Left ventricle myocardium inferior (tissue), 1 donor: ENCODE measurements around the gene ZNF653. TPM values are rescaled to one million over a fixed set of nuclear protein-coding genes. Genes with fewer than 3 reads are reported as not detected.

Source experiments
- DNase-seq: peaks from one replicate; pipeline ENCODE4 v3.0.0-alpha.2; 2020
- H3K27ac ChIP-seq: fragments of 200-600 bp; replicated peaks from 2 replicates; pipeline ENCODE4 v1.8.0; 2021
- H3K27me3 ChIP-seq: fragments of 200-600 bp; 2 replicates; pipeline ENCODE4 v1.8.0; 2021; ENCODE audit warnings: low read depth
- H3K36me3 ChIP-seq: fragments of 200-600 bp; 2 replicates; pipeline ENCODE4 v1.8.0; 2021
- H3K4me1 ChIP-seq: fragments of 200-600 bp; 2 replicates; pipeline ENCODE4 v1.8.0; 2021
- H3K4me3 ChIP-seq: fragments of 200-600 bp; 2 replicates; pipeline ENCODE4 v1.8.0; 2021; ENCODE audit warnings: mild to moderate bottlenecking, moderate library complexity
- H3K9me3 ChIP-seq: fragments of 200-600 bp; replicated peaks from 2 replicates; pipeline ENCODE4 v1.8.0; 2021
- intact Hi-C: fragments of 100-400 bp; cut with micrococcal nuclease; formaldehyde crosslinking; loops from one replicate; pipeline ENCODE4 v1.11.0; 2022
- total RNA-seq: library from RNA; stranded (reverse); fragmentation: NEBNext Ultra II Directional; extraction: Animal tissue kit (Norgen Biotek cat#: 25700); gene quantifications from one replicate; pipeline ENCODE4 v1.2.1, GENCODE V29; 2021
- TF ChIP-seq, protein P1 (sequence below): fragments of 200-600 bp; IDR thresholded peaks from 2 replicates; pipeline ENCODE4 v1.8.0; 2021; ENCODE audit warnings: antibody characterized with exemption, mild to moderate bottlenecking, borderline replicate concordance
- donor health status: DM: no; HTN: yes; CAD: no; lungs with severe emphysema.

ZNF653 gene
- total RNA-seq, 1 donor from 2014 or later, result 4.2 TPM

DNA sequence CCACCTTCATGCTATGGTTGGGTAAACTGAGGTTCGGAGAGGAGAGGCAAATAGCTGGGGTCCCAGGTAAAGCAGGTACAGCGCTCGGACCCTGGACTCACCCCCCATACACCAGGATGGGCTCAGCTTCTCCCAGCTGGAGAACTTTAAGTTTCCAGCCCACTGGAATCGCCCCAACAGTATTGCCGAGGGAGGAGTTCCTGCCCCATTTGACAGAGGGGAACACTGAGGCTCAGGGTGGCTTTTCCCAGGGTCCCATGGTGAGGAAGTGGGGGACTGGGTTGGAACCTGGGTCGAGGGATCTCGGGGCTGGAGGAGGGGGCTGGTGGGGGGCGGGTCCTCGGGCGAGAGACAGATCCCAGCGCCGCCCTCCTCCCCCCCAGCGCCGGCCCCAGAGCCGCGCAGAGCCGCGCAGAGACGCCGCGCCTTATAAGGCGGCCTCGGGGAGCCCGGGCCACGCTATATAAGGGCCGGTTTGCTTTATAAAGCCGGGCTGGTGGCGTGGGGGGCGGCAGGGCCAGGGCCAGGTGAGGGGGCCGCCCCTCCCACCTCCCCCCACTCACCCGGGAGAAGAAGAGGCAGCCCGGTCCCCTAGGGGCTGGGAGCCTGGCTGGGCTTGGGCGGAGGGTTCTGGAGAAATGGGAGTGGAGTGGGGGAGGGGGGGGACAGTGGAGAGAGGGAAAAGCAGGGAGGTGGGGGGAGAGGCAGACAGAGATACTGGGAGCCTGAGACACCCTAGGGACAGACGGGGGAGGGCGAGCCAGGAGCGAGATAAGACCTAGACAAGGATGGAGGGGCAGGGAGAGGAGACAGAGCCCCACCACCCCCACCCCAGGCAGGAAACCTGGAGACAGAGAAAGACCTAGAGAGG, 34.1 kb upstream of the ZNF653 start:
- Histone ChIP-seq H3K27ac (peak overlapping the region; percentile 80), H3K27me3 (peaks cover 18% of the 10 kb centered on the region), H3K36me3 (no peaks in the 10 kb centered on the region), H3K9me3 (no peaks in the 10 kb centered on the region), H3K4me1 (peaks cover 27% of the 10 kb centered on the region), H3K4me3 (peak overlapping the region; percentile 62)
- intact Hi-C loops, result no loop called here
- DNase-seq, result peak; percentile 28
- TF ChIP-seq, protein P1, sequence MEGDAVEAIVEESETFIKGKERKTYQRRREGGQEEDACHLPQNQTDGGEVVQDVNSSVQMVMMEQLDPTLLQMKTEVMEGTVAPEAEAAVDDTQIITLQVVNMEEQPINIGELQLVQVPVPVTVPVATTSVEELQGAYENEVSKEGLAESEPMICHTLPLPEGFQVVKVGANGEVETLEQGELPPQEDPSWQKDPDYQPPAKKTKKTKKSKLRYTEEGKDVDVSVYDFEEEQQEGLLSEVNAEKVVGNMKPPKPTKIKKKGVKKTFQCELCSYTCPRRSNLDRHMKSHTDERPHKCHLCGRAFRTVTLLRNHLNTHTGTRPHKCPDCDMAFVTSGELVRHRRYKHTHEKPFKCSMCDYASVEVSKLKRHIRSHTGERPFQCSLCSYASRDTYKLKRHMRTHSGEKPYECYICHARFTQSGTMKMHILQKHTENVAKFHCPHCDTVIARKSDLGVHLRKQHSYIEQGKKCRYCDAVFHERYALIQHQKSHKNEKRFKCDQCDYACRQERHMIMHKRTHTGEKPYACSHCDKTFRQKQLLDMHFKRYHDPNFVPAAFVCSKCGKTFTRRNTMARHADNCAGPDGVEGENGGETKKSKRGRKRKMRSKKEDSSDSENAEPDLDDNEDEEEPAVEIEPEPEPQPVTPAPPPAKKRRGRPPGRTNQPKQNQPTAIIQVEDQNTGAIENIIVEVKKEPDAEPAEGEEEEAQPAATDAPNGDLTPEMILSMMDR, result no peak

DNA sequence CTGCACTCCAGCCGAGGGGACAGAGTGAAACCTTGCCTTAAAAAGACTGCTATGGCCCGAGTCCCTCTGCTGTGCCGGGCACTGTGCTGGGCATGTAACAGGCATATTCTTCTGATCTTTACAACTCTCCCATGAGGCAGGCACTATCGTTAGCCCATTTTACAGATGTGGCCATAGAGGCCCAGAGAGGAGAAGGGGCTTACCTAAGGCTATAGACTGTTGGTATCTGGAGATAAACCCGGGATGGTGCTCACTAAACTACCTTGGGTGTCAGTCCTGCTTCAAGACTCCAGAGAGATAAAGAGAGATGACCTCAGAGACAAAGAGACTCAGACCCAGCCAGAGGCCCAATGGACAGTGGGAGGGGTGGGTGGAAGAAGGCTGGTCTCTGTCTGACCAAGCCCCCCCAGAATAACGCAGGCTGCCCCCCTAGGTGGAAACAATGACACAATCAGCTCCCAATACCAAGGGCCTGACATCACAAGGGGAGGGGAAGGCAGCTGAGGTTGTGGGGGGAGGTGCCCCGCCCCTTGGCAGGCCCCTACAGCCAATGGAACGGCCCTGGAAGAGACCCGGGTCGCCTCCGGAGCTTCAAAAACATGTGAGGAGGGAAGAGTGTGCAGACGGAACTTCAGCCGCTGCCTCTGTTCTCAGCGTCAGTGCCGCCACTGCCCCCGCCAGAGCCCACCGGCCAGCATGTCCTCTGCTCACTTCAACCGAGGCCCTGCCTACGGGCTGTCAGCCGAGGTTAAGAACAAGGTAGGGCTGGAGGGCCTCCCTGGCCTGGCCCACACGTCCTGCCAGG, 32.8 kb upstream of the ZNF653 start, which contains the start of gene CNN1:
CNN1 (plus strand) TSS at position 620 of the 805 bp plus-strand sequence; CDS start at position 697, 77 bp downstream.
- Histone ChIP-seq H3K36me3 (no peaks in the 10 kb centered on the region), H3K4me3 (peak within 1 kb of the TSS; percentile 62), H3K9me3 (no peaks in the 10 kb centered on the region), H3K27ac (peak within 1 kb of the TSS; percentile 80), H3K27me3 (peaks cover 18% of the 10 kb centered on the region), H3K4me1 (peaks cover 27% of the 10 kb centered on the region)
- intact Hi-C loops, result no loop called here
- DNase-seq, result peak; percentile 66
- TF ChIP-seq, protein P1, result no peak

DNA sequence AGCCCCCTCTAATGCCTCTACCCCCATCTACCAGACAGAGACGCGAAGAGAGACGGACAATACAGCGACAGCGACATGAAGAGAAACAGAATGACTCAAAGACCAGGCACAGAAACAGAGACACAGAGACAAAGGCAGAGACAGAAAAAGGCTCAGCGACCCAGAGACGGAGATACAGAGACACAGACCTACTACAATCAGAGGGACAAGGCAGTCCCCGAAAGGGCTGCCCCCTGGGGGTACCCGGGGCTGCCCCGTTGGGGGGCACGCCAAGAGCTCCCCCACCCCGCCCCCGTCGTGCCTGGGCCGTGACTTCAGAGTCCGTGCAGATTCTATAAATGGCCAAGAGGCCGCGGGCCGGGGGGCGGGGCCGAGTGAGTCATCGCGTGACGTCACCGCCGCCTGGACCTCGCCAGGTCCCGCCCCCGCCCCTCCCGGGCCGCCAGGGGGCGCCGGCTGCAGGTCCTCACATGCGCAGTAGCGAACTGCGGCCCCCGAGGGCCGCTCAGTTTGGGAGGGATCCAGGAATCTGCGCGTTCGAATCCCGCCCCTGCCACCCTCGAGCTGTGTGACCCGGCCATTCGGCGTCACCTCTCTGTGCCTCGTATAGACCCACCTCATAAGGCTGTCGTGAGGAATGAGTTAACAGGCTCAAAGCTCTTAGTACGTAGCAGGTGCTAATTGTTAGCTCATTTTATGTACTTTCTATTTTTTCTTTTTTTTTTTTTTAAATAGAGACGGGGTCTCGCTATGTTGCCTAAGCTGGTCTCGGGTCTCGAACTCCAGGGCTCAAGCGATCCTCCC, 30.4 kb upstream of the ZNF653 start:
- intact Hi-C loops, result no loop called here
- peak; percentile 92 for DNase-seq
- H3K36me3 ChIP-seq, result no peaks in the 10 kb centered on the region
- peak overlapping the region; percentile 86 for H3K27ac ChIP-seq
- H3K9me3 ChIP-seq, result no peaks in the 10 kb centered on the region
- TF ChIP-seq, protein P1, result peak; percentile 96
- peaks cover 27% of the 10 kb centered on the region for H3K4me1 ChIP-seq
- peaks cover 18% of the 10 kb centered on the region for H3K27me3 ChIP-seq
- peak overlapping the region; percentile 64 for H3K4me3 ChIP-seq

DNA sequence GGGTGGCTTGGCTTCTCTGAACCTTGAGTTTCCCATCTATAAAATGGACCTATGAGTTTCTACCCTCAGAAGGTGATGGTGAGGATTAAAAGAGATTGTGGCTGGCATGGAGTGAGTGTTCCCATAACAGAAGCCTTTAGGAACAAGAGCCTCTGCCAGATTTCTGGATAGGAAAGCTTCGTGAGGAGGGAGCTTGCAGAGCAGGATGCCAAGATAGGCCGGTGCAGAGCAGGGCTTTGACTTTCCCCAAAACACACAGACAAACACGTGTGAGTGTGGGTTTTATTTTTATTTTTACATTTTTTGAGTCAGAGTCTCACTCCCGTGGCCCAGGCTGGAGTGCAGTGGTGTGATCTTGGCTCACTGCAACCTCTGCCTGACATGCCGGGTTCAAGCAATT, 29.3 kb upstream of the ZNF653 start:
- peak overlapping the region; percentile 86 for H3K27ac ChIP-seq
- no peaks in the 10 kb centered on the region for H3K36me3 ChIP-seq
- H3K4me3 ChIP-seq, result no peak overlapping the region
- no peak for DNase-seq
- peaks cover 26% of the 10 kb centered on the region for H3K4me1 ChIP-seq
- H3K9me3 ChIP-seq, result no peaks in the 10 kb centered on the region
- H3K27me3 ChIP-seq, result peaks cover 16% of the 10 kb centered on the region
- TF ChIP-seq, protein P1, result no peak
- intact Hi-C loops, result no loop called here

DNA sequence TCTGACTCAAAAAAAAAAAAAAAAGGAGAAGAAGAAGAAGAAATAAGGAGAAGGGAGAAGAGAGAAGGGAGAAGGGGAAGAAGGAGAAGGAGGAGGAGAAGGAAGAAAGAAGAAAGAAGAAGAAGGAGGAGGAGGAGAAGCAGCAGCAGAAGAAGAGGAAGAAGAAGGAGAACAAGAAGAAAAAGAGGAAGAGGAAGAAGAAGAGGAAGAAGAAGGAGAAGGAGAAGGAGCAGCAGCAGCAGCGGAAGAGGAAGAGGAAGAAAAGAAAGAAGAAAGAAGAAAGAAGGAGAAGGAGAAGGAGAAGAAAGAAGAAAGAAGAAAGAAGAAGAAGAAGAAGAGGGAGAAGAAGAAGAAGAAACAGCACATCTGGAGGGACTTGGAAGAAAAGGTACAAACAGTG, 28.9 kb upstream of the ZNF653 start:
- Histone ChIP-seq H3K9me3 (no peaks in the 10 kb centered on the region), H3K4me1 (peaks cover 23% of the 10 kb centered on the region), H3K36me3 (no peaks in the 10 kb centered on the region), H3K27ac (peak overlapping the region; percentile 86), H3K4me3 (no peak overlapping the region), H3K27me3 (peaks cover 12% of the 10 kb centered on the region)
- intact Hi-C loops, result no loop called here
- TF ChIP-seq, protein P1, result no peak
- no peak for DNase-seq
